NCI-H2227 treated with DMSO at 0.1 percent for 48 hours (cell line): ENCODE results near the gene ATG3.
"Not testable (repeated sequence)": the region's sequence is repeated elsewhere in the genome, so short reads cannot be mapped to it uniquely, and the experiment has no call there.

Experiments used
- DNase-seq: peaks from one replicate; lab custom pipeline; 2025; lab: John Stamatoyannopoulos, UW

Gene ATG3

DNA sequence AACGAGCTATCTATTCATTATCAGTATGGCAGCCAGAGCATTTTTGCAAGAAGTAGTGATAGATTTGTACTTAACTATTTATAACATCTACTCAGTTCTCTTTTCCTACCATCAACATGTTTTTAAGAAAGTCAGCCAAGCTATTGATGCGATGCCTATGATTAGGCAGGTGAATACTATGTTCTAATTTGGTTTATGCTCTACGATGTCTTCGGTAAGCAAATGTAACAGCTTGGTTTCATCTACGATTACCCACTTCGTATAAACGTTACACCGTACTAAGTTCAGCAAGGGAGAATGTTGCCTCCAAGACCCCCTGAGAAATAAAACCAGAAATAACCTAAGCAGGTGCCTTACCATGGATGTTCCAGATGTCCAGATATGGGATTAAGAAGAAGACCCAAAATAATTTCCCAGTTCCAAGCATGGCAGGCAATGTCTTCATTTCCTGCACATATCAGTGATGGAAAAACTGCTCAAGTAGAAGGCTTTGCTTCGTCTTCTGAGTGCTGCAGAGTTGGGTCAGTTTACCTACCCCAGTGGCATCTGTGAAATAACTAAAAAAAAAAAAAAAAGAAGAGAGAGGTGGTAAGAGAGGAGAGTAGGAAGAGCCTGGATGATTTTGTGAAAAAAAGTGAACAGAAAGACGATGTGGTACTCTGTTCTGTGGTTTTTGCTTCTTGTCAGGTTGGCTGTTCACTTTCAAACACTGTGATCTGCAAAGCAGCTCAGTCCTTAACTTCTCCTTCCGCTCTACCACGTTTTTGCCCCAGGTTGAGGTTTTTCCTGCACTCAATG lies 62.6 kb downstream of the ATG3 start, which contains the start of gene BTLA:
Gene BTLA, minus strand, starts transcription at position 559 of the 798 bp plus-strand sequence. Its CDS starts 114 bp downstream, at position 445.
- no peak for DNase-seq

DNA sequence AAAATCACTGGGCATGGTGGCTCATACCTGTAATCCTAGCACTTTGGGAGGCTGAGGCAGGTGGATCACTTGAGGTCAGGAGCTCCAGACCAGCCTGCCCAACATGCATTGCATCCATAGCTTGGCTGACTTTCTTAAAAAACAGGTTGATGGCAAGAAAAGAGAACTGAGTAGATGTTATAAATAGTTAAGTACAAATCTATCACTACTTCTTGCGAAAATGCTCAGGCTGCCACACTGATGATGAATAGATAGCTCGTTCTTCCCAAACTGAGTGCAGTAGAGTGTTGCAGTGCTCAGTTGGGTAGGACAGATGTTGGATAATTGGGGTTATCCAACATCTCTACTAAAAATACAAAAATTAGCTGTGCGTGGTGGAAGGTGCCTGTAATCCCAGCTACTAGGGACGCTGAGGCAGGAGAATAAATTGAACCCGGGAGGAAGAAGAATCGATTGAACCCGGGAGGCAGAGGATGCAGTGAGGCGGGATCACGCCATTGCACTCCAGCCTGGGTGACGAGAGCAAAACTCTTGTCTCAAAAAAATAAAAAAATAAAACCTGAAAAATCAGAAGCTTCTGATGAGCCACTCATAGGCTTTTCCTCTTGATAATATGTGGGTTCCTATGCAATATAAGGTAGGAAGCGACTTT lies 63.7 kb downstream of the ATG3 start:
- DNase-seq, result no peak

DNA sequence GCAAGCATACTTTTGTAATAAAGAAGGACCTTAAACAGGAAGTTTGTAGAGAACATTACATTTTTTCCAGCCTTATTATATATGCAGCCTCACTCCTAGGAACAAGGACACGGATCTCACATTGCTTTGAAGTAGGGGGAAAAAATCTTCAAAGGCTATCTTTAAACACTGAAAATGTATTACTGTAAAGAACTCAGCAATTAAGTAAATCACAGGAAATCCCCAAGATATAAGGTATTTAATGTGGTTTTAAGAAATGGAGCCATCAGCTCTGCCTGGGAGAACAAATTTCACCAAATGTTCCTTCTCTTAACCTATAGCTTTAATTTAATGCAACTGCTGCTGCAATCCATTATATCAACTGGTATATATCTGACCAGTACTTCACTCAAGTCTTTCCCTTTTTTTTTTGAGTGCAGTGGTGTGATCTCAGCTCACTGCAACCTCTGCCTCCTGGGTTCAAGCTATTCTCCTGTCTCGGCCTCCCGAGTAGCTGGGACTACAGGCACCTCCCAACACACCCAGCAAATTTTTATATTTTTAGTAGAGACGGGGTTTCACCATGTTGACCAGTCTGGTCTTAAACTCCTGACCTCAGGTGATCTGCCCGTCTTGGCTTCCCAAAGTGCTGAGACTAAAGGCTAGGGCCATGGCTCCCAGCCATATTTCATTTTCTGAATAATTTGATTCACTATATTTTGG lies 65.2 kb downstream of the ATG3 start:
- DNase-seq, result no peak

DNA sequence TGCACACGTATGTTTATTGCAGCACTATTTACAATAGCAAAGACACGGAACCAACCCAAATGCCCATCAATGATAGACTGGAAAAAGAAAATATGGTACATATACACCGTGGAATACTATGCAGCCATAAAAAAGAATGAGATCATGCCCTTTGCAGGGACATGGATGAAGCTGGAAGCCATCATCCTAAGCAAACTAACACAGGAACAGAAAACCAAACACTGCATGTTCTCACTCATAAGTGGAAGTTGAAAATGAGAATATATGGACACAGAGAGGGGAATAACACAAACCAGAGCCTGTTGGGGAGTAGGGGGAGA lies 67.4 kb downstream of the ATG3 start:
- DNase-seq, result not testable (repeated sequence)

DNA sequence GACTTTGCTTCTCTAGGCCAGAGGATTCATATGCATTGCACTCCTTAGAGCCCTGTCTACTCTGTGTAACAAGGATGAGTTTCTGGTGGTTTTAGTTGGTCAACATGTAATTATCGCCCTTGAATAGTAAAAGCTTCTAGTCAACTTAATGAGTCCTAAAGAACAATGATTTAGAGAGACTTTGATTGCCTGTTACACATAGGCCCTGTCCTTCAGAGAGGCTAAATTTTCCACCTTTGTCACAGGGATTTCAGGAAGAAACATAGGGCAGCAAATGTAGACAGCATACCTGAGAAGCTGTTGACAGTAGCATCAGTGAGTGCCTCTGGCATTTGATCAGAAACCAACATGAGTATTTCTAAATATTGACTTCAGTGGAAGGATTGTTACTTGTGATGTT lies 69.6 kb downstream of the ATG3 start:
- DNase-seq, result no peak

DNA sequence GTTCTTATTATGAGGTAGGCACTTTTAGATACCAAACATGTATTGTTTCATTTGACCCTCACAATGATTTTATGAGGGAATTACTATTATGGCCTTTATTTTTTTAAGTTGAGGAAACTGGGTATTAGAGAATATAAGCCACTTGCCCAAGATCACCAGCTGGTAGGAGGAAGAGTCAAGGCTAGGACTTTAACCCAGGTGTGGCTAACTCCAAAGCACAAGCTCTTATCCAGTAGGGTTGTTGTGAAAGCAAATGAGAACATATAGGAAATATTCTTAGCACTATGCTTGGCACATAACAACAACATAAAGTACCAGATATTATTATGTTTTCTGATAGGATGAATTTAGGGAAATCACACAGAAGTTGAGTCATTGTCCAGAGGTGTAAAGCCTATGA lies 70.4 kb downstream of the ATG3 start:
- no peak for DNase-seq

DNA sequence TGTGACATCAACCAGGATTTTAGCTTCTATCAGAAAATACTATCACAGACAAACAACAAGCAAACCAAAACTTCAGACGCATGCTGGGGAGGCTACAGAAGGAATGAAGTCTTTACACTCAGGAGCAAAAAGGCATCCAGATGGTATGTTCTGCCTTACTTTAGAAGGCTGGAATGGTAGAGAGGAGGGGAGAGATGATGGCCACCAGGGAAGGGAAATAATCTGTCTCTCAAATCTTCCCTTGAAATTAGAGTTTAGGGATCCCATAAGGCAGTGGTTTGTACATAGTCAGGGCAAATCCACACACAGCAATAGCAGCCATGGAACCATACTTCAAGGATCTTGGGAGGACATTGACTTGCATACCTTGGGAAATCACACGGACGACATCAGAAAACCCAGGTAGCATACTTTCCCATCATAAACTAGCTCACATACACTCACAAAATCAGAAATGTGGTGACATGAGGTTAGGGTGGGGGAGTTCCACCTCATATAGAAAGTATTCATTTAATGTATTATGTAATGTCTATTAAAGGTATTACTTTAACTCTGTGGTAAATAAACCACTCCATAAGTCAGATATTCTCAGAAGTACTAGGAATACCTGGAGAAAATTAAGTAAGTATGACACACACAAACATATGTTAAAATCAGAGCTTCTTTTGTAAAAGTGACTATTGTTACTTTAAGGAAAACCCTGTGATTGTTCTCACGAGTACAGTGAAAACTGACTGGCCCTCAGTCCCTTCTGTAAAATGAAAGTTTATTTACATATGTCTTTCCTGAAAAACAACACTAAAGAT lies 71.9 kb downstream of the ATG3 start:
- DNase-seq, result no peak

DNA sequence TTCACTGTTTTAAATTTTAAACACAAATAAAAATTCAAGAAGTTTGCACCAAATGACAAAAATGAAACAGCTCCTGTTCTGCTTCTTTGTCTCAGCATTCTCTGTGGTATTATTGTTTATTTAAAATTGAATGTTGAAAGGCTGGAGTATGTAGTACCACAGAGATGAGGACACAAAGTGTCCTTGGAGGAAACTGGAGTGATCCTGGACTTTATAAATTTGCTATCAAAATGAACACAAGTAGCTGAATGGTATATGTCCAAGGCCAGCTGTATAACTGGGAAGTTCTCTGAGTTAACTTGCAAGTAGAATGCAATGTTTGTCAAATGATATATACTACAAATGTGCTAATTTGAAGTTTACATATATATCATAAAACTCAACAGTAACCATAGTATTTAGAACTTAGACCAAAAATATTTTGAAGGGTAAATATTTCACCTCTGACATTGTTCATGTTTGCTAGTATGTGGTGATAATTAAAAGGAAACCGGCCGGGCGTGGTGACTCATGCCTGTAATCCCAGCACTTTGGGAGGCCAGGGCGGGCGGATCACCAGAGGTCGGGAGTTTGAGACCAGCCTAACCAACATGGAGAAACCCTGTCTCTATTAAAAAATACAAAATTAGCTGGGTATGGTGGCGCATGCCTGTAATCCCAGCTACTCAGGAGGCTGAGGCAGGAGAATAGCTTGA lies 74.8 kb downstream of the ATG3 start:
- no peak for DNase-seq

DNA sequence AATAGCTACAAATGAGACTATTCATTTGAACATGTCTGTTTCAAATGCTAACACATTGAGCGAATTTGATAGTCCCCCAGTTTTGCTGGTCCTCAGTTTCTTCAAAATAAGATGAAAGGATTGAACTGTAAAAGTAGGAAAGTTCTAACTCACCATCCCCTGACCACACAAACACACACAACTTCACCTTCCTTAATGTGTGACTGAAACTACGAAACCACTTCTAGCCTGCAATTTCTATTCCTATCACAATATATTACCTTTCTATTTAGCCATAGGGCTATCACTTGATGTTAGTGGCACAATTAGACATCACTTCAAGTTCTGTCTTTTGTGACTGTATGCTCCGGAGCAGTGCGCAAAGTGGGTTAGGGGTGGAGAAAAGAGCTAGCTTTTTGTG lies 77.4 kb downstream of the ATG3 start:
- no peak for DNase-seq

DNA sequence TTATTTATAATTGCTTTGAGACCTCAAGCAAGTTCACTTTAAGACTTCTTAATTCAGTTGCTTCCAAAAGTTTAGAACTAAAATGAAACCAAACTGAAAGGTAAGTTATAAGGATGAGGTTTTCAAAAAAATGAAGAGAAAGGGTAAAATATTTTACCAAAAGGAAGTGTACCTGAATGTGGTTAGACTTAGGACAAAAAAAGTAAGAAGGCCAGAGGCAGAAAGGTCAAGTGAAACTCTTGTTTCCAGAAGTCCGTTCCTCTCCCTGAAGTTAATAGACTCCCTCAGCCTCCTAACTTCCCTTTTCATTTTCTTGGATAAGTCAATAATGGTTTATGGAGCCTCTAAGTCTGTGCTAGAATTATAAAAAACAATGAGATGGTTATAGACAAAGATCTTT lies 79.1 kb downstream of the ATG3 start:
- no peak for DNase-seq
